H1 (cell line): ENCODE measurements around the gene POLR2F. TPM values are rescaled to one million over a fixed set of nuclear protein-coding genes. Genes with fewer than 3 reads are reported as not detected.

Experiments
- CTCF ChIA-PET: fragments of 300-600 bp; sonication (Branson Sonifier 250); formaldehyde crosslinking; loops from one replicate; lab custom pipeline; 2021; ENCODE audit not compliant: partially characterized antibody; lab: Charles Lee
- POLR2A ChIA-PET: fragments of 300-600 bp; sonication (Branson Sonifier 250); formaldehyde crosslinking; loops from one replicate; lab custom pipeline; 2021; ENCODE audit warnings: inconsistent platforms; ENCODE audit not compliant: partially characterized antibody; lab: Charles Lee
- DNase-seq, 2 experiments: peaks; one replicate each; pipeline versions ENCODE4 v3.0.0 to v3.0.0-alpha.2; 2010 to 2022; ENCODE audit warnings: low spot score in 2 of 2, low read depth in 1 of 2, mixed read lengths in 1 of 2
- FAIRE-seq: peaks from 2 replicates; lab custom pipeline; 2011; peaks lifted over from hg19 to GRCh38; lab: Jason Lieb, UNC
- H2AFZ ChIP-seq: 2 replicates; pipeline ENCODE4 v1.8.1; 2012; ENCODE audit warnings: low read length, inconsistent platforms
- H2AK5ac ChIP-seq: 2 replicates; pipeline ENCODE4 v1.6.1; 2013; ENCODE audit warnings: low read depth, low read length
- H2BK120ac ChIP-seq: replicated peaks from 2 replicates; pipeline ENCODE3; 2013; ENCODE audit warnings: low read depth, low read length, inconsistent platforms
- H2BK12ac ChIP-seq: 2 replicates; pipeline ENCODE4 v1.6.1; 2013; ENCODE audit warnings: low read depth, low read length
- H2BK15ac ChIP-seq: 2 replicates; pipeline ENCODE4 v1.6.1; 2013; ENCODE audit warnings: low read length
- H2BK20ac ChIP-seq: 2 replicates; pipeline ENCODE4 v1.6.1; 2013; ENCODE audit warnings: low read length
- H2BK5ac ChIP-seq: 2 replicates; pipeline ENCODE4 v1.6.1; 2013; ENCODE audit warnings: low read depth, low read length
- H3K14ac ChIP-seq: 2 replicates; pipeline ENCODE4 v1.6.1; 2013; ENCODE audit warnings: inconsistent platforms; ENCODE audit not compliant: insufficient read length
- H3K18ac ChIP-seq: 2 replicates; pipeline ENCODE4 v1.6.1; 2013; ENCODE audit warnings: low read length; ENCODE audit errors: extremely low read depth
- H3K23ac ChIP-seq: 2 replicates; pipeline ENCODE4 v1.6.1; 2013; ENCODE audit warnings: inconsistent platforms; ENCODE audit not compliant: insufficient read length
- H3K23me2 ChIP-seq: 2 replicates; pipeline ENCODE4 v1.6.1; 2013; ENCODE audit warnings: low read depth, low read length
- H3K27ac ChIP-seq: 2 replicates; pipeline ENCODE4 v1.6.1; 2011; ENCODE audit warnings: low read depth, low read length, inconsistent platforms
- H3K27me3 ChIP-seq, 4 experiments: replicated peaks in 1 of 4; 1 replicate in 1 of 4; 2 replicates in 3 of 4; pipeline versions ENCODE4 v1.6.1 to v1.8.1; 2011 to 2013; ENCODE audit warnings: low read length in 3 of 4, mild to moderate bottlenecking in 3 of 4, inconsistent platforms in 2 of 4, mixed read lengths in 2 of 4, moderate library complexity in 1 of 4; ENCODE audit not compliant: control insufficient read depth in 3 of 4, insufficient read depth in 3 of 4; ENCODE audit errors: extremely low read depth in 1 of 4
- H3K36me3 ChIP-seq, 4 experiments: 2 replicates each; pipeline versions ENCODE4 v1.6.1 to v1.8.1; 2011 to 2013; ENCODE audit warnings: mild to moderate bottlenecking in 4 of 4, low read length in 3 of 4, moderate library complexity in 2 of 4, control low read depth in 1 of 4, inconsistent platforms in 1 of 4; ENCODE audit not compliant: insufficient read depth in 4 of 4, control insufficient read depth in 2 of 4
- H3K4ac ChIP-seq: replicated peaks from 2 replicates; pipeline ENCODE3; 2013; ENCODE audit warnings: low read length, low read depth, mixed read lengths, inconsistent platforms; ENCODE audit not compliant: insufficient read length
- H3K4me1 ChIP-seq, 4 experiments: replicated peaks in 1 of 4; 1 replicate in 1 of 4; 2 replicates in 3 of 4; pipeline versions ENCODE4 v1.6.1 to v1.8.1; 2011 to 2013; ENCODE audit warnings: low read length in 3 of 4, inconsistent platforms in 2 of 4, mixed read lengths in 1 of 4; ENCODE audit not compliant: insufficient read depth in 4 of 4, control insufficient read depth in 3 of 4
- H3K4me2 ChIP-seq, 2 experiments: 2 replicates each; pipeline versions ENCODE4 v1.6.1 to v1.8.1; 2011 to 2013; ENCODE audit warnings: low read depth in 2 of 2, low read length in 2 of 2, control low read depth in 1 of 2, inconsistent platforms in 1 of 2, mild to moderate bottlenecking in 1 of 2; ENCODE audit not compliant: insufficient read depth in 1 of 2
- H3K4me3 ChIP-seq, 4 experiments: fragments of 200-600, 300-600 bp in 1 of 4; sonication (generic), shearing (Covaris generic), sonication (Bioruptor Twin) in 1 of 4; 2 replicates each; pipeline versions ENCODE4 v1.5.1 to v1.8.1; 2011 to 2016; ENCODE audit warnings: low read length in 4 of 4, low read depth in 3 of 4, control low read depth in 2 of 4, inconsistent platforms in 2 of 4, mild to moderate bottlenecking in 2 of 4, mixed read lengths in 1 of 4, moderate library complexity in 1 of 4; ENCODE audit not compliant: insufficient read depth in 2 of 4; ENCODE audit errors: extremely low read depth in 1 of 4
- H3K56ac ChIP-seq: replicated peaks from 2 replicates; pipeline ENCODE3; 2013; ENCODE audit warnings: low read depth, mild to moderate bottlenecking, mixed read lengths, low read length, inconsistent platforms; ENCODE audit not compliant: insufficient read length
- H3K79me1 ChIP-seq: 2 replicates; pipeline ENCODE4 v1.6.1; 2013; ENCODE audit warnings: low read depth, low read length, control low read depth
- H3K79me2 ChIP-seq, 2 experiments: 2 replicates each; pipeline versions ENCODE4 v1.6.1 to v1.8.1; 2012 to 2013; ENCODE audit warnings: low read length in 2 of 2, mild to moderate bottlenecking in 2 of 2, inconsistent platforms in 1 of 2; ENCODE audit not compliant: insufficient read depth in 2 of 2, control insufficient read depth in 1 of 2
- H3K9ac ChIP-seq, 4 experiments: replicated peaks in 1 of 4; 1 replicate in 1 of 4; 2 replicates in 3 of 4; pipeline versions ENCODE4 v1.6.1 to v1.8.1; 2011 to 2013; ENCODE audit warnings: low read depth in 3 of 4, low read length in 3 of 4, control low read depth in 2 of 4, mild to moderate bottlenecking in 2 of 4, moderate library complexity in 2 of 4, inconsistent platforms in 1 of 4; ENCODE audit errors: extremely low read depth in 1 of 4
- H3K9me3 ChIP-seq, 2 experiments: 2 replicates each; pipeline versions ENCODE4 v1.6.1 to v1.8.1; 2012 to 2013; ENCODE audit warnings: mild to moderate bottlenecking in 2 of 2, moderate library complexity in 2 of 2, control low read depth in 1 of 2, inconsistent platforms in 1 of 2, low read depth in 1 of 2, low read length in 1 of 2, mixed read lengths in 1 of 2; ENCODE audit not compliant: insufficient read depth in 2 of 2
- H4K20me1 ChIP-seq, 2 experiments: replicated peaks in 1 of 2; 2 replicates each; pipeline versions ENCODE3 to v1.8.1; 2011 to 2013; ENCODE audit warnings: inconsistent platforms in 2 of 2, low read length in 2 of 2, mild to moderate bottlenecking in 1 of 2; ENCODE audit not compliant: insufficient read depth in 2 of 2, control insufficient read depth in 1 of 2
- H4K5ac ChIP-seq: 2 replicates; pipeline ENCODE4 v1.6.1; 2013; ENCODE audit warnings: low read length, low read depth, mixed read lengths, inconsistent platforms; ENCODE audit not compliant: insufficient read length
- H4K8ac ChIP-seq: 2 replicates; pipeline ENCODE4 v1.8.0; 2013; ENCODE audit warnings: mild to moderate bottlenecking, moderate library complexity, low read length, inconsistent platforms; ENCODE audit not compliant: insufficient read depth; ENCODE audit errors: extremely low read depth
- H4K91ac ChIP-seq: replicated peaks from 2 replicates; pipeline ENCODE3; 2013; ENCODE audit warnings: low read length, mixed read lengths, inconsistent platforms; ENCODE audit not compliant: insufficient read length
- BRCA1 ChIP-seq: IDR thresholded peaks from 2 replicates; pipeline ENCODE4 v1.6.1; 2012; ENCODE audit warnings: low read depth, low read length, improper control_type of control experiment
- EGR1 ChIP-seq: IDR thresholded peaks from 2 replicates; pipeline ENCODE4 v1.6.1; 2011; ENCODE audit warnings: low read depth, low read length, borderline replicate concordance
- FOSL1 ChIP-seq: IDR thresholded peaks from 2 replicates; pipeline ENCODE4 v1.6.1; 2011; ENCODE audit warnings: mild to moderate bottlenecking, low read depth, low read length, moderate library complexity; ENCODE audit not compliant: insufficient read depth
- GABPA ChIP-seq: IDR thresholded peaks from 2 replicates; pipeline ENCODE4 v1.6.1; 2011; ENCODE audit warnings: mild to moderate bottlenecking, low read length, moderate library complexity, borderline replicate concordance; ENCODE audit not compliant: insufficient read depth
- JUND ChIP-seq: IDR thresholded peaks from 2 replicates; pipeline ENCODE4 v1.6.1; 2011; ENCODE audit warnings: mild to moderate bottlenecking, improper control_type of control experiment, low read length
- RBBP5 ChIP-seq: IDR thresholded peaks from 2 replicates; pipeline ENCODE4 v1.7.1; 2012; ENCODE audit warnings: low read depth, mild to moderate bottlenecking, inconsistent platforms, low read length, moderate library complexity, borderline replicate concordance
- SIN3A ChIP-seq, 2 experiments: IDR thresholded peaks in 1 of 2; conservative IDR thresholded peaks in 1 of 2; 2 replicates each; pipeline ENCODE4 v1.6.1; 2011 to 2012; ENCODE audit warnings: low read length in 2 of 2, improper control_type of control experiment in 1 of 2, low read depth in 1 of 2, mild to moderate bottlenecking in 1 of 2
- TCF12 ChIP-seq: IDR thresholded peaks from 2 replicates; pipeline ENCODE4 v1.6.1; 2011; ENCODE audit warnings: low read depth, mild to moderate bottlenecking, low read length
- WGBS, 2 experiments: shearing (Covaris generic) in 1 of 2; methylation state at CpG; one replicate each; pipeline versions ENCODE4 v1.1.6 to v1.1.7; 2013 to 2015; ENCODE audit warnings: low lambda C conversion rate in 2 of 2, mixed read lengths in 2 of 2, inconsistent platforms in 1 of 2, low coverage in 1 of 2, missing lambda C conversion rate in 1 of 2; ENCODE audit not compliant: insufficient replicate concordance in 2 of 2, insufficient coverage in 1 of 2, insufficient read length in 1 of 2; ENCODE audit errors: extremely low coverage in 1 of 2, missing lambda C conversion rate in 1 of 2; 5-methylcytosine and 5-hydroxymethylcytosine counted together
- polyA plus RNA-seq, 7 experiments: library from polyadenylated mRNA; depleted of rRNA in 3 of 7; stranded (reverse) in 5 of 7; unstranded in 2 of 7; fragments of >200 nt in 5 of 7; fragments of 200-250 nt in 2 of 7; gene quantifications; 1 replicate in 5 of 7; 2 replicates in 1 of 7; 4 replicates in 1 of 7; pipeline versions ENCODE4 v1.2.1 to v1.2.3, GENCODE V29; 2011 to 2013; ENCODE audit warnings: missing spikeins in 2 of 7, mixed read lengths in 2 of 7
- total RNA-seq: library from RNA; stranded (reverse); fragmentation: NEBNext Ultra II Directional; extraction: Animal tissue kit (Norgen Biotek cat#: 25700); gene quantifications from 2 replicates; pipeline ENCODE4 v1.2.1, GENCODE V29; 2021
- TF ChIP-seq, protein P1 (sequence below): IDR thresholded peaks from 2 replicates; pipeline ENCODE4 v1.6.1; 2012; ENCODE audit warnings: inconsistent platforms

The POLR2F gene
- total and polyA plus RNA-seq, 2 of the 8 experiments (the other 6 are each of a cell fraction or from before 2014, with no cell fraction given), result 150 to 176 TPM

DNA sequence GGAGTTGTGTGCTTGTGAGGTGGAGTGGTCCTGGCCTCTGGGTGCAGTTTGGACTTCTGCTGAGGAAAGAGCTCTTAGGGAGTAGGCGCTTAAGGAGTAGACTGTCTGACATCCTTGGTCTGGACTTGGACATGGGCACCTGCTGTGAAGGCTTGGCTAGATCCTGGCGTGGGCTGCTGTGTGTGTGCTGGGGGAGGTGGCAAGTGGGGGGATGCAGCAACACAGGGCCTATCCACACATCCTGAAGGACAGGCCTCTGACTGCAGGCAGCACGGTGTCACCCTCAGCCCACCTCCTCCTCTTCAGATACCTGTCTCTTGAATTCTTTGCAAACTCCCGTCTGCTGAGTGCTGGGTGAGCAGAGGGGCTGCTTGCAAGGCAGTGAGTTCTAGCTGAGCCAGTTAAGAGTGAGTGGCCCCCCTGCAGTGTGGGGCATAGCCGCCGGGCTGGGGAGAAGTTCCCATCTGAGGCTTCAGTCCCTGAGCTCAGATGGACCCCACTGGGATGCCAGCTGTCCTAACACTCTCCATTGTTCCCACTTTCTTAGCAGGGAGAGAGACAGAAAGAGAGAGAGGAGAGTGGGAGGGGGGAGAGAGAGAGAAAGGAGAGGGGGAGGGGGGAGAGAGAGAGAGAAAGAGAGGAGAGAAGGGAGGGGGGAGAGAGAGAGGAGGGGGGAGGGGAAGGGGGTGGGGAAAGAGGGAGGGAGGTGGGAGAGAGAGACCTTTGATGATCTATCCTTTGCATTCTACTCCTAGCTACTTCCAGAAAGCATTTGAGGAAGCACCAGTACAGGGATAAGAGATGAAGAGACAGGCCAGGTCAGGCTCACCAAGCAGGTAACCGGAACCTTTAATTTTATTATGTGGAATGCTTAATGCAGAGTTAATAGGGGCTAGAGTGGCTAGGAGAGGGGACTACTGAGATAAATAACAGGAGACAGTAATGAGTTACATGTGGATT, 18.3 kb downstream of the POLR2F start:
- ChIA-PET POLR2A (interaction anchor here (1.0 to 2.8 kb wide), 11 partner anchors 10 to 154 kb away, joined by 3 to 26 read pairs (median 6); partner anchors contain the start of genes ANKRD54, C22orf23, MICALL1 and POLR2F), CTCF (interaction anchor here (0.7 to 3.5 kb wide), 6 partner anchors 10 to 192 kb away, joined by 3 to 20 read pairs (median 4); no protein-coding TSS in a partner anchor)
- no peak overlapping the region for H4K91ac ChIP-seq
- H3K14ac ChIP-seq, result no peak overlapping the region
- H3K4me3 ChIP-seq, result peak overlapping the region in 3 of 4 experiments; percentile 21 to 44 (median 28); a peak in 4 of 8 replicates
- H3K79me2 ChIP-seq, result no peaks in the 10 kb centered on the region
- no peak for FAIRE-seq
- peak overlapping the region; percentile 21; the same call in 1 of the 2 replicates for H2BK5ac ChIP-seq
- H3K23me2 ChIP-seq, result no peaks in the 10 kb centered on the region
- peaks cover 4 to 19% (median 8%) of the 10 kb centered on the region in 4 experiments; a peak in 7 of 8 replicates for H3K36me3 ChIP-seq
- H2BK12ac ChIP-seq, result no peak overlapping the region
- H2BK120ac ChIP-seq, result no peak overlapping the region
- H3K4me2 ChIP-seq, result peak overlapping the region; percentile 62 to 66
- H2AK5ac ChIP-seq, result no peak overlapping the region; the same call in 1 of the 2 replicates
- WGBS, 2 experiments, result 24% methylated on average over 7 of the region's 7 CpGs; no CpG with 5 or more reads in 1 of the 2 experiments
- H2BK20ac ChIP-seq, result peak overlapping the region; percentile 64; the same call in 1 of the 2 replicates
- H3K4ac ChIP-seq, result no peak overlapping the region
- peak overlapping the region; percentile 13 for H4K5ac ChIP-seq
- peaks cover 1 to 4% of the 10 kb centered on the region in 2 experiments for H4K20me1 ChIP-seq
- peak overlapping the region; percentile 1 for H3K18ac ChIP-seq
- H3K27ac ChIP-seq, result 0 out of 2 replicates have a peak overlapping the region, but pooled peaks have one; percentile 11
- no peak overlapping the region for H2BK15ac ChIP-seq
- no peaks in the 10 kb centered on the region for H3K27me3 ChIP-seq
- DNase-seq, result peak; percentile 44 to 71
- H3K4me1 ChIP-seq, result peaks cover 6 to 20% (median 11%) of the 10 kb centered on the region in 4 experiments
- H2AFZ ChIP-seq, result no peak overlapping the region
- H3K56ac ChIP-seq, result no peak overlapping the region
- no peaks in the 10 kb centered on the region for H3K9me3 ChIP-seq
- H3K79me1 ChIP-seq, result no peaks in the 10 kb centered on the region; the same call in 1 of the 2 replicates
- no peak overlapping the region for H3K23ac ChIP-seq
- no peak overlapping the region; a peak in 1 of 7 replicates for H3K9ac ChIP-seq
- H4K8ac ChIP-seq, result no peak overlapping the region
- TF ChIP-seq SIN3A (conservative IDR thresholded peaks at IDR 0.05 in 1 of 2, IDR thresholded peaks at IDR 0.05 in 1 of 2; ENCODE audit: low read depth in 1 of 2, low read length in 2 of 2) (0 out of 4 replicates have a peak, but pooled peaks of 1 of the 2 experiments have one; percentile 46), JUND (no peak), RBBP5 (peak; percentile 62; the same call in 1 of the 2 replicates), GABPA (no peak), TCF12 (peak; percentile 67; the same call in 1 of the 2 replicates), FOSL1 (no peak), BRCA1 (no peak), EGR1 (0 out of 2 replicates have a peak, but pooled peaks have one; percentile 21)
- TF ChIP-seq, protein P1, sequence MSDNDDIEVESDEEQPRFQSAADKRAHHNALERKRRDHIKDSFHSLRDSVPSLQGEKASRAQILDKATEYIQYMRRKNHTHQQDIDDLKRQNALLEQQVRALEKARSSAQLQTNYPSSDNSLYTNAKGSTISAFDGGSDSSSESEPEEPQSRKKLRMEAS, result no peak
